SIG-M5 treated with dmso at 0.1 percent for 504 hours (cell line): ENCODE results near the gene KCNS1.

Source experiments
- DNase-seq: peaks from one replicate; lab custom pipeline; 2025; ENCODE audit not compliant: unreplicated experiment; lab: John Stamatoyannopoulos, UW

Gene KCNS1

DNA sequence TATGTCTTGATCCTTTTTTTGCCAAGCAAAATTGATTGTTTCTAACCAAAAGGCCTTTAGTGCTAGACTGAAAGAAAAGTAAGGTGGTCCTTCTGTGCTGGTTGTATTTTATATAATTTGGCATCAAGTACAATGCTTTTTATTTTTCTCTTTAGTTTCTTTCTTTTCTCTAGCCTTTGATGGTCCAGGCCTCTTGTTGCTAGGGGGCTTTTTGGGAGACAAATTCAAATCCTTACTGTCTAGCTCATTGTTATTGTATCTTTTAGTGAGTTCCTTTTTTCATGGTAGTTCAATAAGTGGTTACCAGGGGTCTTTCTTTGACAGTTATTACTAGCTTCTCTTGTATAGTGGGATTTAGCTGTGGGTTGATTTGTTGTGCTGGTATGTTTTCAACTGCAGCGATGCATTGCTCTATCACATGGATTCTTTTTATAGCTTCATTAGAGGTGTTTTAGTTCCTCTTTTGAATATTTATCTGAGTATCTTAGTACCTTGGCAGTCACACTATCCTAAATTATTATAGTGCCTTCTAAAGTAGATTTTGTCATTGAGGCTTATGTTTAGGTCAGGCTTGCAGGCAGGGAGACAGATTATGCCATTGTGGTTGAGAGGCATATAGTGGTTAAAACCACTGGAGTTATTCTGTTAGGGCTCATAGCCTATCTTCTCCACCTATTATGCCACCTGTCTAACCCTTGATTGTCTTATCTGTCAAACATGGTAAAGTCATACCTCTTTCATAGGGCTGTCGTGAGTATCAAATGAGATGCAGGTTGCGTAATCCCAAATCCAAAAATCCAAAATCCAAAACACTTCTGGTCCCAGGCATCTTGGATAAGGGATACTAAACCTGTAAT is 49.5 kb downstream of the KCNS1 start:
- DNase-seq, result no peak

DNA sequence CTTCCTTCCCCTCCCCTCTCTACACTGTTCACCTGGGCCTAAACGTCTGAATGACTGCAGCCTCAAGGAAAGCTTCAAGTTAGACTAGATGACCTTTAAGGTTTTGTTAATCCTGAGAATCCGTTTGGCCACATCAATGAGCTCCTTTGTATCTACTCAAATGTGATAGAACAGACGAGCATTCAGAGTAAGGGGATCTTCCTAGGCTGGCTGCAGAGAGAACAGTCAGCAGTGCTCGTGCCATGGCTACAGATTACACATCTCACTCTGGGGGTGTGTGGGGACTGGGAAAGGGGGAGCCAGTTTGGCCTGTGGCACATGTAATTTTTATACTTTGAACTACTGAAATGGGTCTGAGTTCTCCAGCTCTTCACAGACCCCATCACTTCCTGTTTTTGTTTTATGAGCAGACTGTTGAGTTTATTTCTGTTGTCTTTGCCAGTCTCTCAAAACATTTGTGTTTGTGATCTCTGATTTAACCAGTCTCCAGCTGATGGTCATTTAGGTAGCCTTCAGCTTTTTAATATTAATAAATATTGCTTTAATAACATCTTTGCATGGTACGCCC is 50.9 kb downstream of the KCNS1 start:
- DNase-seq, result peak; percentile 60

DNA sequence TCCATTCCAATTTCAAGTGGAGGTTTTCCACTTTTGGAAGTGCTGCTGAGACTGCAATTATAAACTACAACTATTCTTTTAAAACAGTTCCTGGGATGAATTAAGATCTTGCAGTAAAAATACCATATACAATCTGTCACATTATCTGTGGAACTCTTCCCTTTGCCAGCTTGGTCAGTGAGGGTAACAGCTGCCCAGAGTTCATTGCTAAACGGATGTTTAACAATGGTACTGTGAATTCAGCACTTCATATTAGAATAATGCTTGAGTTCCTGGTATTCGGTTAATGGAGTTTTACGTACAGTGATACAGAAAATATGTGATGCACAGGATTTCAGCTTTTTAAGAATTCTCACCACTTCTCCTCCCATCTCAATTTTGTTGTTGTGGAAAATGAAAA is 51.5 kb downstream of the KCNS1 start:
- DNase-seq, result no peak

DNA sequence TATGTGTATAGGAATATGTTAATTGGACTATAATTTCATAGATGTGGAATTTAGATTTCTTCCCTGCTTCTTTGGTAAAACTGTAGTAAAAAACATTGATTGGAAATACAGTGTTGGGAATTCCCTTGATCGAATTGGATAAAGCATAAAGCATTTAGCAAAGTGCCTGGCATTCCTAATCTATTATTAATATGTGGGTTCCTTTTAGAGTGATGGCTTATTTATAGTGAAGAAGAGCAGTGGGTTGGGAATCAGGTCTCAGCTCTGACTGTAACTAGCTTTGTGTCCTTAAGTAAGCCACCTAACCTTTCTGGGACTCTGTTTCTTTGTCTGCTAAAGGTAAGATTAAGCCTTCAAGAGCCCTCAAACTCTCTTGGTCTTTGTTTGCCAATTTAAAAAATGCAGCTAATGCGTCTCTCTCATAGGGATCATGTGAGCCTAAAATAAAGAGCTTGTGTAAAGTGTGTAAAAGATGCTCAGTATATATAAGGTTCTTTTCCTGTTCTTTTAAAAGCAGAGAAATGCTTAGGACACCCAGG is 53.3 kb downstream of the KCNS1 start:
- DNase-seq, result no peak

DNA sequence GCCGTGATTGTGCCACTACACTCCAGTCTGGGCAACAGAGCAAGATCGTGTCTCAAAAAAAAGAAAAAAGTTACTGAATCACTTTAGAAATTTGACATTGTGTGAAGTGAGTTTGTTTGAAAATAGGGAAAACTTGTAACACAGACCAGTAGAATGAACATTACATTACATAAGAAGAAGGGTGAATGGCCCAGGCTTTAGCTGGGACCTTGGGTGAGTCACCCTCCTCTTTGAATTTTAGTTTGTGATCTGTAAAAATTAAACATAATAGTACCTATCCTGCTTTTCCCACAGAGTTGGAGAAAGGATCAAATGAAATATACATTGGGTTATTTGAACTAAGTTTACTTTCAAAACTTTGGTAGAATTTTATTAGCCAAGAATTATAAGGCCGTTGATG is 56.3 kb downstream of the KCNS1 start:
- DNase-seq, result no peak

DNA sequence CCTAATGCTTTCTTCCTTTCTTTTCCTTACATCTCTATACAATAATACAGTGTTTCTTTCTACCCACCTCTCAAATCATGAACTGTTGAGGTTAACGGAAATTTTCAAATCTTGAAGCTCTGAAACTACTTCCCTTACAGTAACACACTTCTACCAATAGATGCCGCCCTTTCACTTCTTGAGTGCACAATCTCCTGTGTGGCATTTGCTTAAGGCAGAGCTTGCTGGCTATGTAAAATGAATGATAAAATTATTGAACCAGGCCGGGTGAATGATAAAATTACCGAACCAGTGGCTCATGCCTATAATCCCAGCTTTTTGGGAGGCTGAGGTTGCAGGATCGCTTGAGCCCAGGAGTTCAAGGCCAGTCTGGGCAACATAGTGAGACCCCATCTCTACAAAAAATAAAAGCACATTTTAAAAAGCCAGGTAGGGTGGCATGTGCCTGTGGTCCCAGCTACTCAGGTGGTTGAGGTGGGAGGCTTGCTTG is 56.8 kb downstream of the KCNS1 start:
- peak; percentile 85 for DNase-seq

DNA sequence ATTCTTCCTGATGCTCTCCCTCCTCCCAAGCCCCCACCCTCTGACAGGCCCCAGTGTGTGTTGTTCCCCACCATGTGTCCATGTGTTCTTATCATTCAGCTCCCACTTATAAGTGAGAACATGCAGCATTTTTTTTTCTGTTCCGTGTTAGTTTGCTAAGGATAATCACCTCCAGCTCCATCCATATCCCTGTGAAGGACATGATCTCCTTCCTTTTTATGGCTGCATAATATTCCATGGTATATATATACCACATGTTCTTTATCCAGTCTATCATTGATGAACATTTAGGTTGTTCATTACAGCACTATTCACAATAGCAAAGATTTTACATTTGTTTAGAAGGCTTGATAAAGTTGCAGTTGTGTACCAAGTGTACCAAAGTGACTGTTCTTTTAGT is 57.9 kb downstream of the KCNS1 start:
- DNase-seq, result no peak
